HG02642 (cell line): ENCODE results near the gene PPT2.
"Not testable (repeated sequence)": the region's sequence is repeated elsewhere in the genome, so short reads cannot be mapped to it uniquely, and the experiment has no call there.

ENCODE experiments used
- ATAC-seq: cut with Tn5 transposase; IDR thresholded peaks from one replicate; pipeline ENCODE4 v1.9.1; 2021; ENCODE audit warnings: mild to moderate bottlenecking; ENCODE audit not compliant: unreplicated experiment, poor library complexity

Gene PPT2

DNA sequence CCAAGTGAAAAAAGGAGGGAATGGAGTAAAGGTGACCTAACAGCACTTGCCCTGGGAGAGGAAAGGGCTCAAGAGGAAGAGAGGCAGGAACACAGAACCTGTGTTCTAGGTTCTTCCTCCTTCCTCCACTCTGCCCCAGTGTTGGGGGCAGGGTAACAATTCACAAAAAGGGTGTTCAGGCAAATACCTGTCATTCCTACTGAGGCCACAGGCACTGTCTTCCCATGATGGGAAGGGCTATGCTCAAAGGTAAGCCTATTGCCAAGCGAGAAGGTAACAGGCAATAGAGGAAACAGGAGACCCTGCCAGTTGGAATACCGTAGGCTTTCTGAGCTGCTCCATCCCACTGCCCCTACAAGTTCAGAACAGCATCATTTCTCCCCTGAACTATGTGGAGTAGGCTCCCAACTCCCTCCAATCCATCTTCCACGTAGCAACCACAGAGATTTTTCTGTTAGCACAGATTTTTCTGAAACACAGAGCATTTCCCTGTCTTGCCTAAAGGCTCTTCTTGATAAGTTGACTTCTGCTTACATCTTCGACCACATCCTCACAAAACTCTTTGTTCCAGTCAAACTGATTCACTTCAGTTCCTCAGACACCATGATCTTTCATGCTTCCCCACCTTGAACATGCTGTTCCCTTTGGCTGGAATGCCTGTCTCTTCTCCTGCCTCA is 19.2 kb downstream of the PPT2 start:
- no peak for ATAC-seq

DNA sequence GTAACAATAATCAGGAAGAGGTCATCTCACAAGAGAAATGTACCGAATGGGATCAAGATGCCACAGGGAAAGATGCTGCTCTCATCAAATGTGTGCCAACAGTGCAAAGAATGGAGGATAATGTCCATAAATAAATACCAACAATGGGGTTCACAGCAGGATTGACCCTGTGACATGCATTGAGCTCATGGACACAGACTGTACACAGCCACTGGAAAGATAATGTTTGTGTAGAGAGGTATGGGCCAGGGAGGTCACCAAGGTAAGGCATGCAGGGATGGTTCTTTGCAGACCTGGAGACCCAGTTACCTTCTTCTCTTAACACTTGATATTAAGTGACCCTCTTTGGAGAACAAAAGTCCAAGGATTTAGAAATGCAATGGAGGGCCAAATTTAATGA is 20.5 kb downstream of the PPT2 start:
- no peak for ATAC-seq

DNA sequence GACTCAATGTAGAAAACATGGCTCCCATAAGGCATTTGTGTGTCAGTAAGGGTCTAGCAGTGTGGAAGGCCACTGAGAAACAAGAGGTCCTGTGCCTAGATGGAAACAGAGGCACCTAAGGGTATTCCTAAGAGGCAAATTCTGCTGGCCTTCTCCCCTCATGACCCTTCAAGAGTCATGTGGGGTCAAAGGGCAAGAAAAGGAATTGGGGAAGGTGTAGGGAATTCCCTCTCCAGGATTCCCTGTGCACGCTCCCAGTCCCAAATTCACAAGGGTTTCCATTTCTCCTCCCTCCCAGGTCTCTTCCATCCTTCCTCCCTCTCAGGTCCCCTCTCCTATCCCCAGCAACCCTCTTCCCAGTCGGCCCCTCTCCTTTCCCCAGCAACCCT is 21.4 kb downstream of the PPT2 start:
- no peak for ATAC-seq

DNA sequence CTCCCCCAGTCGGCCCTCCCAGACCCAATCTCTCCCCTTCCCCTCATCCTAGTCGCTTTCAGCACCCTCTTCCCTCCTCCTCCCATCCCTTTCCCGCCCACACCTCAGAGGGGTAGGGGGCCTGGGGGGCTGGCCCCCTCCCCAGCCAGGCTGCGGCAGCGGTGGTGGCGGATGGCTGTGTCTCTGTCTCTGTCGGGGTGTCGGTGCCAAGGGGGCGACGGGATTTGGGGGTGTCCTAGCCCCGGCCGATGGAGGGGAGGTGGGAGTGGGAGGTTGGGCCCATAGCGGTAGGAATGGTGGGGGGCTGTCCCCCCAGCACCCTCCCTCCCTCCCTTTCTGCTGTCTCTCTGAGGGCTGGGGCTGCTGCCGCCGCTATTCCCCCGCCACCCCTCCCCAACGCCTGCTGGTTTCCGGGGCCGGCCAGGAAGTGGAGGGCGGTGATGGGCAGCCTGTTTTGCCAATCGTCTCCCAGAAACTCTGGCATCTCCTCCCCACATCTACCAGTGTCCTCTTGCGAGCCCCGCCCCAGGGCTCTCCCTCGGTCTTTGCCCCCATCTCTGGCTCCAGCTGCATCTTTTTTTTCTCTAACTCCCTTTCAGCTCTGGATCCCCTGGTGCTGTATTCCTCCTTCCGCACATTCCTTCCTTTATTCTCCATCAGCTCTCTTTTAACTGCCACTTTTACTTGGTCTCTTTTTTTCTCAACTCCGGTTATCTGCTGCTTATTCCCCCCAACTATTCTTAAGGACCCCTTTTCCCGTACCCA is 22.0 kb downstream of the PPT2 start, which contains the start of gene AGPAT1:
Gene AGPAT1 (minus strand): TSS at position 374 of the 765 bp plus-strand sequence. CDS start 4,588 bp downstream, outside the sequence.
- ATAC-seq: peak; percentile 46

DNA sequence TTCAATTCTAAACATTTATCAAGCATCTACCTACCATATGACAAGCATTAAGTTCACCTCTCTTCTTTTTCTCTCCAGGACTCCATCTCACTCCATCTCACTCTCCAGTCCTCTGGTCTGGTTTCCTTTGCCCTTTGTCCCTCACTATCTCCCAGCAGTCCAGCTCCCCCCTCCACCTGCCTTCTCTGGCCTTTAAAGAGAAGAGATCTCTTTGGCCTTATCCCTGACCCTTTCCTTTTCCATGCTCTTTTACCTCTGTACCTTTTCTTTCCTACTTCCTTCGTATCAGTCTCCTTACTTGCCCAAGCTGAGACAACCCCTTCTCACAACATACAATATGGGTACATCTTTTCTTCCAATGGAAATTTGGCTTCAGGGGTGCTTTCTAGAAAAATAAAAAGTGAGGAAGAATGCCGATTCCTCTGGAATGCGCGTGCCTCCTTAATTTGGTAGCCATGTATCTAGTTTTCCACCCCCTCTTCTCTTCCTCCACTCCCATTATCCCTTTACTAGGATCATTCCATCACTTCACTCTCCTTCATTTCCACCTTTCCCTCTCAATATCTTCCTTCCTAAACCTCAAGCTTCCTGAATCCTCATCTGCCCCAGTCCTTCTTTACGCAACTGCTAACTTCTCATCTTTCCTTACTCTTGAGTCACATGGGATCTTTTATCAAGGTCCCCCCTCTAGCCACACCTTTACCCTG is 22.7 kb downstream of the PPT2 start:
- ATAC-seq: no peak

DNA sequence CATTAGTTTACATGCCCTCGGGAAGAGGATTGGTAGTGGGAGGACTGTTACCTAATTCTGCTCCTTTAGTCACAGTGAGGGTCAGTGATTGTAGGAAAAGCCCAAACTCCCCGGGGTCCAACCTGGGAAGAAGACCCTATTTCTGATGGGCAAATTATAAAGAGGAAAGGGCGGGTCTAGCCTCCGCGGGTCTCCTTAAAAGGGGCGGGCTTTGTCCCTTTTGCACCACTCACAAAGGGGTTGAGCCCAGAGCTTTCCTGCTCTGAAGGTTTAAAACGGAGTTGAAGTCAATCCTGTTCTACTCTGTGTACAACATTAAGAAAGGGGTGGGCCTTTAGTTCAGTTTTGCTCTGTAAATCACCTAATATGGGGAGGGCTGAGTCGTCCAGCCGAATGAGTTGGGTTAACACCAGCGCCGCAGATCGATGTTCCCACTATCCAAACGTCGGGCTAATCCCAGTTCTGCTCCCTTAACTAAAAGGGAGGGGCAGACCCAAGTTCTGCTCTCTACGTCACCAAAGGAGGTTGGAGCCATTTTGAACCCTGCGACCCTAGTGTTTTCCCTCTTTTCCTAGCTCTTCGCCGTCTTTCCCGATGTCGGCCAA is 23.3 kb downstream of the PPT2 start:
- peak; percentile 1 for ATAC-seq

DNA sequence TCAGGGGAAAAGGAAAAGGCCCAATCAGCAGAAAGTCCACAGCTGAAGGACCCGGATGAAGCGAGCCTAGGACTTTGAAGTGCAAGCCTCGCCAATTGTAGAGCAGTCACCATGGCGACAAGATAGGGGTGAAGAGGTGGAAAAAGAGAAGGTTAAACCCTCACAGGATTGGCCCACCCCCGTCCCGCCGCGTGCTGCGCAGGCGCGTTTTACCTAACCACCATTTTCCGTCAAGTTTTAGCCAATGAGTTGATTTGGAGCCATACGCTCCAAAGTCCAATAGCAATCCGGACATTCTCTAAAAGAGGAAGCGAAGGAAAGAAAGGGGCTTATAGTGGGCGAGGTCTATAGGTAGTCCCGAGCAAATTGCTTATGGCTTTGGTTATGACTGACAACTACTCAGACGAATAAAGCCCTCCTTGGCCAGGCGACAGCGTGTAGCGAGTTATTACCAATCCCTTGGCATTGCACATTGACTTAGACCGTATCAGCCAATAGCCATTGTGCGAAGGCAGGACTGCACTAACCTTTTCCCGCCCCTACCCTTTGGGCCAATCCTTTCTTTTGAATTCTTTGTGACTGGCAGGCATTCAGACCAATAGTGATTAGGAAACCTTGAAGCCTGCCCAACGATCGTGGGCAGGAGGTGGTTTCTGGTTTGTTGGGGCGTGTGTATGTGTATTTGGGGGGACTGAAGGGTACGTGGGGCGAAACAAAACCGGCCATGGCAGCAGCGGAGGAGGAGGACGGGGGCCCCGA is 24.0 kb downstream of the PPT2 start, which contains the start of gene RNF5:
Gene RNF5 (plus strand): TSS at position 618 of the 759 bp plus-strand sequence. CDS start 107 bp downstream, at position 725.
- ATAC-seq: peak; percentile 79

DNA sequence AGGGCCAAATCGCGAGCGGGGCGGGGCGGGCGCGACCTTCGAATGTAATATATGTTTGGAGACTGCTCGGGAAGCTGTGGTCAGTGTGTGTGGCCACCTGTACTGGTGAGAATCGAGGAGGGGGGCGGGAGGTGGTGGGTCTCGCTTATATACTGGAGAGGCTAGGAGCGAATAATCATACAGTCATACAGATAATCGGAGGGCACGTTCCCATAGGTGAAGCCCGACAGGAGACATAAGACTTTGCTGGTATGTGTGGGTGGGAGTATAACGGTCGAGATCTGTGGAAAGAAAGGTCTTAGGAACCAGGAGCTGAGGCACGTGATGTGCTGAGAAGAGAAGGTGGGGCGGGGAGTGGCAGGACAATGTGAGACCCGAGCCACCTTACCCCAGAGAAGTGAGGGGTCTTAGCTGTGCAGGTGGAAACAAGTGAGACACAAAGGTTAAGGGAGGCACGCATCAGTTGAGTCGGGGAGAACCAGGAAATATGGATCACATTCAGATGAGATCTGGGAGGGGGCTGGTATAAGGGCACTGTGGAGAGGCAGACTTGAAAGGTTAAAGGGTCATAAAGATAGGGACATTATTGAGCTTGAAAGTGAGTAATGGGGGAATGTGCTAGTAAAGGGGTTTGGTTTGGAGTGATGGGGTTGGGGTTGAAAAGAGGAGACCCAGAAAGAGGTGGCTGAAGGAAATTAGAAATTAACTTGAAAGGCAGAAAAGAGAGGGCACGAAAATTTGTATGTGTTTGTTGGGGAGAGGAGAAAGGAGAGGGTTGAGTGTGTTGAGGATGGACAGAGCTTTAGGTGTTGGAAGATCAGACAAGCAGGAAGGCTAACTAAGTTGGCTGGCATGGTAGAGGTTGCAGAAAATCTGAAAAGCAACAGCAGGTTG is 24.9 kb downstream of the PPT2 start:
- ATAC-seq: no peak

DNA sequence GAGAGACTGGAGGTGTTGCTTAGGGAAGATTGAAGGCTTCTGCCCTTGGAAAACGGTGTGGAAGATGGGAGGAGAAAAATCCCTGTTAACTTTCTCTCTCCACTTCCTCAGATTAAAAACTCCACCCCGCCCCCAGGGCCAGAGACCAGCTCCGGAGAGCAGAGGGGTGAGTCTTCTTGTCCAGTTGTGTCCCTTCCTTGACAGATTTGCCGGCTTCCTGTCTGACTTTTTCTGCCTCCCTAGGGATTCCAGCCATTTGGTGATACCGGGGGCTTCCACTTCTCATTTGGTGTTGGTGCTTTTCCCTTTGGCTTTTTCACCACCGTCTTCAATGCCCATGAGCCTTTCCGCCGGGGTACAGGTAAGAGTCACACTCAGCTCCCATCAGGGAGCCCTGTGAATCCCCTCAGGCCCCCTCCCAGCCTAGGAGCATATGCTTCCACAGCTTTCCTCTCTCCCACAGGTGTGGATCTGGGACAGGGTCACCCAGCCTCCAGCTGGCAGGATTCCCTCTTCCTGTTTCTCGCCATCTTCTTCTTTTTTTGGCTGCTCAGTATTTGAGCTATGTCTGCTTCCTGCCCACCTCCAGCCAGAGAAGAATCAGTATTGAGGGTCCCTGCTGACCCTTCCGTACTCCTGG is 25.9 kb downstream of the PPT2 start:
- no peak for ATAC-seq

DNA sequence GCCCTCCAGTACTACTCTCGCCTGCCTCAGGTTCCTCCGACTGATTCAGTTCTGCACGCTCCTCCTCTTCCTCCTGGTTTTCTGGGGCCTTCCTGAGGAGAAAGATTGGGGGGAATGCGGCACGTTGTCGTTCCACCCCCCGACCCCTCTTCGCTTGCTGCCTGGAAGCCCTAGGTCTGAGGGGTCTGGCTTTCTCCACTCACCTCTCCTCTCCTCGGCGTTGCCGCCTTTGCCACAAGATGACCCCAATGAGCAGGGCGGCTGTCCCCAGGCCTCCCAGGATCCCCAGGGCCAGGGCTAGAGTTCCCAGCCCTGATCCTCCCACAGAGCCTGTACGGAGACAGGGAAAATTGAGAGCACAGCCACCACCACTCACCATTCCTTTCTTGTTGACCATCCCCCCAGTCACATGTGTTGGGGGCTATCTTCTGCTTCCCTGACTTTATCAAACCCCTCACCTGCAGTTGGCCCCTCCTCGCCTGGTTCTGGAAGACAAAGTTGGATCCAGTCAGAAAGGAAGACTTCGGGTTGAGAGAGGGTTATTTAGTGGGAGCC is 27.3 kb downstream of the PPT2 start:
- no peak for ATAC-seq

DNA sequence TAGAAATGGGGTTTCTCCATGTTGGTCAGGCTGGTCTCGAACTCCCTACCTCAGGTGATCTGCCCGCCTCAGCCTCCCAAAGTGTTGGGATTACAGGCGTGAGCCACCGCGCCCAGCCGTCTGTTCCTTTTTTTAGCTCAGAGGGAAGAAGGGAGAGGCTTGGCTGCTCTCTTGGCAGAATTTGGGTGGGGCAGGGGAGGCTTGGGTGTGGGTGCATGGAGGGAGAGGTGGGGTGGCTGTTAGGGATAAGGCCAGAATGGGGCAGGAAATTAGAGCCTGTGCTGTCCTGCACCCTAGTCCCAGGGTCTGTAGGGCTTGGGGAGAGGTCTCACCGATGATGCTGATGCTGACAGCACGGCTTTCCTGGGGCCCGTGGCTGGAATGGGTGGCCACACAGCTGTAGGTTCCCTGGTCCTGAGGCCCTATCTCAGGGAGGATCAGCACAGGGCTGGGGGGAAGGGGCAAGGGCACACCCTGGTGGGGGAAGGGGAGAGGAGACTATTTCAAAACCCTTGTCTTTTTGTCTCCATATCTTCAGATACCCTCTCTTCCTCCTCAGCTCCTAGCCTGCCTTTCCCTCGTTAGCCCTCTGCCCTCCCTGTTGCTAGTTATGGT is 28.1 kb downstream of the PPT2 start:
- no peak for ATAC-seq

DNA sequence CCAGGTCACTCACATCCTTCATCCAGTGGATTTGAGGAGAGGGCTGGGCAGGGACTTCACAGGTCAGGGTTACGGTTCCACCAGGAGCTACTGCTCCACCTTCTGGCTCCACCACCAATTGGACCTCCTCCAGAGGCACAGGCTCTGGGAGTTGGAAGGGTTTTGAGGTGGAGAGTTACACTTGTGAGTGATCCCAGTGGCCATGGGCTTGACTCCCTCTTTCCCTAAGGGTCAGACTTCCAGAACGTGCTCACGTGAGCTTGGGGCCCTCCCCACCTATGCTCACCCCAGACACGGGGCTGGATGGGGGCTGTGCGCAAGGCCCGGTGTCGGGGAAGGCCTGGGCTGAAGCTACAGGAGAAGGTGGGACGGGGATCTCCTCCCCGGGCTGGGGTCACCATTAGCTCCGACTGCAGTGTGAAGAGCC is 28.6 kb downstream of the PPT2 start:
- ATAC-seq: no peak

DNA sequence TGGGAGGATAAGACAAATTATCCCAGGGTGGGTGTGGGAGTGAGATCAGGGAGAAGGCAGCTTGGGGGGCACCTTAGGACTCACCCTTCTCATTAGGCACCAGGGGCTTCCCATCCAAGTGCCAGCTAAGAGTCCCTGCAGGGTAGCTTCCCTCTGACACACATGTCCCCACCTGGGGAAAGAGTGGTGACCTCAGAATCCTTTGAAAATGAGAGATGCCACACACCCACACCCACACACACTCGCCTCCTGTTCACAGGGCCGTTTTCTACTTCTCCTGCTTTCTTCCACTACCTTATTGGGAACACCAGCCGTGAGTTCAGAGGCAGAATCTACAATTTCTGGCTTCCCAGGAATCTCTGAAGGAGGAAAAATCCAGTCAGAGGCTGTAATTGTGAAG is 29.1 kb downstream of the PPT2 start:
- ATAC-seq: no peak

DNA sequence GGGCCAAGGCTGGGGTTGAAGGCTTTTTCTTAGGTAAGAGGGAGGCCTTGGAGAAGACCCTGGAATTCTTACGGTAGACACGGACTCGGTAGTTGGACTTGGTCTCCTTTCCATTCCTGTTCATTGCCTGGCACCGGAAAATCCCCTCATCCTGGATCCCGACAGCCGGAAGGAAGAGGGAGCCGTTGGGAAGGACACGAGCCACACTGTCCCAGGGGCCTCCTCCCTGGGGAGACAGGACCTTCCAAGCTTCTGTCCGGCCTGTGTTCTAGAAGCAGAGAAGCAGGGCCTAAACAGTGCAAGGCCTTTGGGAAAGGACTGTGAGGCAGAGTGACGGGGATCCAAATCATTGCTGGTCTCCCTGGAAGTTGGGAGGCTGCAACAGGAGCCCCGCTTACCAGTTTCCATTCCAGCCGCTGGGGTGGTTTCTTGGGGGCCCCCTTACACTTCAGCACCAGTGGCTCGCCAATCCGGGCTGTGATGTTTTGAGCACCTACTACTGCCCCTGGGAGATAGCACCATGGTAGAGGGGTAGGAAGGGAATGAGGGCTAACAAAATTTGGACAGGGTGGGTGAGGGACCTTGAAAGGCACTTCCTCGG is 29.6 kb downstream of the PPT2 start:
- ATAC-seq: no peak

DNA sequence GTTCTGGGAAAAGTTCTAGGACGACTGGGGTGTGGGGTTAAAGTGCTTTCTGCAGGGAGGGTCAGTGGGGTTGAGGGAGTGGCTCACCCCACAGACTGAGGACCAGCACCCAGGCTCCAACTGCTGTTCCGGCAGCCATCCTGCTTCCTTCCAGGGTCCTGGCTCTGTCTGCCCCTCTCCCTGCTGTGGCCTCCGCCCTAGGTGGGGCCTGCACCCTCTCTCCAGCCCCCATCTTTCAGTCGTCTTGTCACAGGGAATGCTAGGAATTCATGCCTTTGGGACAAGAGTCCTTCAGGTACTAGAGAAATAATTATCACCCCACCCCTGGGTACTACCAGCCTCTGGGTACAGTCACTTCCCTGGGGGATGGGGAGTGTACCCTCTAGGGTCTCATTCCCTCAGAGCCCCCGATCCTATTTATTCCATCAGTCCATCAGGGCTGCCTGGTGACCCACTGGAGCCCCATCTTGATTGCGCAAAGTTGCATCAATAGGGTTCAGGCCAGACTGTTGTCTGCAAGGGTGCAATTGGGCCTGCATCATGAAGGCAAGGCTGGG is 30.2 kb downstream of the PPT2 start, which contains the start of gene AGER:
Gene AGER (minus strand): TSS at position 170 of the 557 bp plus-strand sequence. CDS start 31 bp downstream, at position 139.
- no peak for ATAC-seq

DNA sequence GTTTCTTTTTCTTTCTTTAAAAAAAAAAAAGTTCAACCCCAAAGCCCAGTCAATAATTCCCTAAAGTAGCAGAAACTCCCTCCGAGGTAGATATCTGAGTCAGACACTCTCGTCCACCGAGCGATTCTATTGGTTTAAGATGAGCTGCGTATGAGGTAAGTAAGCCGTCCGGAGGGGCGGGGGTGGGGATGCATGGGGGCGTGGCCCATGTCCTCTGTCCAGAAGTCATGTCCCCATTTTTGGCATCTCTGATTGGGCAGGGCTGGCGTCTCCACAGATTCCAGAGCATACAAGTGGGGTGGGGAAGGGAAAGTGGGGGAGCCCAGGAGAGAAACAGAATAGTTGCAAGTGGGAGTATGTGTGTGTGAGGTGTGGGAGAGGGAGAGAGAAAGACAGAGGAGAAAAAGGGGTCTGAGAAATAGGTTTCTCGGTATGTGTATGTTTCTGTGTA is 31.8 kb downstream of the PPT2 start:
- not testable (repeated sequence) for ATAC-seq
